Cerebellar cortex (tissue), 1 donor: Measurements from ENCODE around the gene CHRNA3.
A peak's percentile ranks its signal among the peaks of the same experiment; 100 is the strongest.
"Not testable (repeated sequence)": the region's sequence is repeated elsewhere in the genome, so short reads cannot be mapped to it uniquely, and the experiment has no call there.

Source experiments
- DNase-seq: peaks from one replicate; pipeline ENCODE4 v3.0.0-alpha.2; 2015; ENCODE audit warnings: low spot score

CHRNA3 gene

GRCh38 chr15:78560201-78560600 is 60.6 kb downstream of the CHRNA3 start:
- not testable (repeated sequence) for DNase-seq

DNA sequence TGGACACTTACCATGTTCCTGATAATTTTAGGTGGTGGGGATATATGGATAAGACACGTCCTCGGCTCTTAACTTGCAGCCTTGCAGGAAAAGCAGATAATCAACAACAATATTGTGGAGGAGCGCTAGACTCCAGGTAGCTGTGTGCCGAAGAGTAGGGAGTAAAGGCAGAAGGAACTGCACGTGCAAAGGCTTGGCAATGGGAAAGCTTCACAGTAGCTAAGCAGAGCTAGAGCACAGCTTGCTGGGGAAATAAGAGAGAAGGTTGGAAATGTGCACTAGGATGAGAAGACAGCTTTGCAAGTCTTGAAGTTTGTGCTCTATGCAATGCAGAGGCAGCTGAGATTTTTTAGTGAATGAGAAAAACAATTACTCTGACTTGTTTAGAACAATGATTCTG is 68.2 kb downstream of the CHRNA3 start:
- DNase-seq = peak; percentile 42

- DNase-seq = no peak
These were observed 68.9 kb downstream of the CHRNA3 start for GRCh38 chr15:78551902-78552301.

- no peak for DNase-seq
These were observed 70.0 kb downstream of the CHRNA3 start for GRCh38 chr15:78550815-78551214.

DNA sequence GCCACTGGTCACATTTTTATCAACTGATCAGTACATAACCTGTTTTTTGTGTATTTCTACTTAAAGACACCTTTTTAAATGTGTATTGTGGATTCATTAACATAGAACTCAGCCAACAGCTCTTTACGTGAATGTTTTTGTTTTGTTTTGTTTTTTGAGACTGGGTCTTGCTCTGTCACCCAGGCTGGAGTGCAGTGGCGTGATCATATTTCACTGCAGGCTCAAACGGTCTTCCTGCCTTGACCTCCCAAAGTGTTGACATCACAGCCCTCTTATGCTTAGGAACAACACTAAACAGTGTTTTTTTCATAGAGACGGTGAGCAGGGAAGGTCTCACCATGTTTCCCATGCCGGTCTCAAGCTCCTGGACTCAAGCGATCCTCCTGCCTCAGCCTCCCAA is 70.6 kb downstream of the CHRNA3 start:
- DNase-seq = no peak
